SH-SY5Y (cell line): ENCODE results near the gene C19orf53.

Experiments
- GATA2 ChIP-seq: IDR thresholded peaks from 2 replicates; pipeline ENCODE4 v1.6.1; 2011; ENCODE audit warnings: mild to moderate bottlenecking, low read depth, low read length
- GATA3 ChIP-seq: IDR thresholded peaks from 2 replicates; pipeline ENCODE4 v1.6.1; 2011; ENCODE audit warnings: low read depth, mild to moderate bottlenecking, low read length, moderate library complexity

DNA sequence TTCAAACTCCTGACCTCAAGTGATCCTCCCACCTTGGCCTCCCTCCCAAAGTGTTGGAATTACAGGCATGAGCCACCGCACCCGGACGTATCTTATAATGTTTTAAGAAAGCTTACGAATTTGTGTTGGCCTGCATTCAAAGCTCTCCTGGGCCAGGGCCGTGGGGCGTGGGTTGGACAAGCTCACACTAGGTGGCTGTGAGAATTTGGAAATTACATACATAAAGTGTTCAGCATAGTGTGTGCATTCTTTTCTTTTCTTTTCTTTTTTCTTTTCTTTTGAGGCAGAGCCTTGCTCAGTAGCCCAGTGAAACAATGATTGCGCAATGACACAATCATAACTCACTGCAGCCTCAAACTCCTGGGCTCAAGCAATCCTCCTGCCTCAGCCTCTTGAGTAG lies 23.6 kb downstream of the C19orf53 start:
- TF ChIP-seq GATA2 (no peak), GATA3 (no peak)
